SKM-1 treated with dmso at 0.1 percent for 144 hours (cell line): Measurements from ENCODE around the gene ANKRD11.
A peak's percentile ranks its signal among the peaks of the same experiment; 100 is the strongest.

Source experiments
- DNase-seq: peaks from one replicate; lab custom pipeline; 2025; ENCODE audit not compliant: unreplicated experiment; lab: John Stamatoyannopoulos, UW

The ANKRD11 gene

GRCh38 chr16:89490439-89491237 lies at the start of gene ANKRD11:
ANKRD11 (minus strand) TSS chr16:89490561; CDS start chr16:89317019, 173,542 bp downstream.
- peak; percentile 99 for DNase-seq

GRCh38 chr16:89538286-89538685 lies 47.9 kb upstream of the ANKRD11 start:
- no peak for DNase-seq

GRCh38 chr16:89537549-89537925 lies 47.2 kb upstream of the ANKRD11 start:
- no peak for DNase-seq

- no peak for DNase-seq
Measured at GRCh38 chr16:89536886-89537548, 46.7 kb upstream of the ANKRD11 start.

GRCh38 chr16:89536371-89536770 lies 46.0 kb upstream of the ANKRD11 start:
- no peak for DNase-seq

GRCh38 chr16:89534252-89534756 lies 43.9 kb upstream of the ANKRD11 start:
- DNase-seq: peak; percentile 99

- DNase-seq: no peak
Measured at GRCh38 chr16:89531821-89532526, 41.6 kb upstream of the ANKRD11 start.

- no peak for DNase-seq
Measured at GRCh38 chr16:89530401-89531381, 40.3 kb upstream of the ANKRD11 start.

- DNase-seq: no peak
Measured at GRCh38 chr16:89529097-89529496, 38.7 kb upstream of the ANKRD11 start.

- no peak for DNase-seq
Measured at GRCh38 chr16:89525146-89525913, 35.0 kb upstream of the ANKRD11 start.

- DNase-seq: no peak
Measured at GRCh38 chr16:89523680-89524344, 33.5 kb upstream of the ANKRD11 start.

GRCh38 chr16:89522287-89522686 lies 31.9 kb upstream of the ANKRD11 start:
- no peak for DNase-seq

- DNase-seq: no peak
Measured at GRCh38 chr16:89519881-89520280, 29.5 kb upstream of the ANKRD11 start.

- no peak for DNase-seq
Measured at GRCh38 chr16:89517128-89517527, 26.8 kb upstream of the ANKRD11 start.

GRCh38 chr16:89512453-89512852 lies 22.1 kb upstream of the ANKRD11 start:
- DNase-seq: no peak

- DNase-seq: no peak
Measured at GRCh38 chr16:89511374-89511773, 21.0 kb upstream of the ANKRD11 start.

- DNase-seq: no peak
Measured at GRCh38 chr16:89510526-89510925, 20.2 kb upstream of the ANKRD11 start.

- DNase-seq: peak; percentile 67
Measured at GRCh38 chr16:89507834-89508590, 17.7 kb upstream of the ANKRD11 start, which contains the start of gene SPG7. SPG7 (plus strand) TSS chr16:89508403; CDS start chr16:89508418, 15 bp downstream.
